Sciatic nerve (tissue), 2 donors: ENCODE results near the gene ARID4B. TPM values are rescaled to one million over a fixed set of nuclear protein-coding genes. Genes with fewer than 3 reads are reported as not detected.
"Not testable (repeated sequence)": the region's sequence is repeated elsewhere in the genome, so short reads cannot be mapped to it uniquely, and the experiment has no call there.

Source experiments
- ATAC-seq: fragments of 200-7000 bp; cut with Tn5 transposase; one replicate; pipeline ENCODE4 v1.9.1; 2020; ENCODE audit warnings: mild to moderate bottlenecking, moderate library complexity
- DNase-seq: peaks from one replicate; pipeline ENCODE4 v3.0.0-alpha.2; 2020; ENCODE audit warnings: low spot score
- intact Hi-C: fragments of 100-400 bp; cut with DNase I; formaldehyde crosslinking; loops from one replicate; pipeline ENCODE4 v1.14.2; 2022
- total RNA-seq: library from RNA; stranded (reverse); fragmentation: NEBNext Ultra II Directional; extraction: Animal tissue kit (Norgen Biotek cat#: 25700); gene quantifications from one replicate; pipeline ENCODE4 v1.2.1, GENCODE V29; 2021
- donor health status: DM: no; HTN: no; CAD: no.
- donor health status: DM: no; HTN: no; CAD: no.

Gene ARID4B
- total RNA-seq, 1 donor from 2014 or later: 61.3 TPM

DNA sequence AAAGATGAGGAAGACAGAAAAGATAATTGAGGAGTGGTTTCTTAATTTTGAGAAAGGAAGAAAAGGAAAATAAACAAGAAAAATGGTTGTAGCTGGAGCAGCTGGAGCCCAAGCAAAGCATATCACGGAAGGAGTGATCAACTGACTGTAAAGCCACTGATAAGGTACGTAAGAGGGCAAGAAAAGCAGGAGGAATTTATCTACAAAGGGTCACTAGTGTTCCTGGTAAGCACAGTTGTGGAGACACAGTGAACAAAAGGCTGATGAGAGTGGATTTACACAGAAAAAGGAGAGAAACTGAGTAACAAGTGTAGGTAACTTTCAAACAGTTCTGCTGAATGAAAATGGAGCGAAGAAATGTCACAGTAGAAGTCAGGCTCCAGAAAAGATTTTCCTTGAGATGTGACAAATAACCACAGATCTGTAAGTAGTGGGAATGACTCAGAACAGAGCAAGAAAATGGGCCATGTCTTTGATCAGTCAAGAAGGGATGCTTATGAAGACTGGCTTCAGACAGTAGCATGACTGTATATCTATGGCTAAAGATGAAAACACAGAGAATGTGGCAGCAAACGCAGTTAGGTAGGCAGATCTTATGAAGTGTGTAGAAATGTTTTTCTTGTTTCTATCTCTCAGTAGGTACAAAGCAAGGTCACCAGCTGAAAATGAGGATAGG lies 121.3 kb downstream of the ARID4B start:
- DNase-seq (no peak), ATAC-seq (no peak)
- intact Hi-C loops: no loop called here

DNA sequence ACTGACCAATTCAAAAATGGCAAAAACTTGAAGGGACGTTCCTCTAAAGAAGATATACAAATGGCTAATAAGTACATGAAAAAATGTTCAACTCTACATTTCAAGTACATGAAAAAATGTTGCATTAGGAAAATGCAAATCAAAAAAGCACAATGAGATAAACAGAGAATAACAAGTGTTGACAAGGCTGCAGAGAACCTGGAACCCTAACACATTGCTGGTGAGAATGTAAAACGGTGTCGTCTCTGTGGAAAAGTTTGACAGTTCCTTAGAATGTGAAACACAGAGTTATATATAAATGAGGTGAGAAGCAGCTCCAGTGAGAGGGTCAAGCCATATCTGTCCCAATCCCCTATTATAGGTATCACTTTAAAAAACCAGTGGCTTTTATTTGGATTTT lies 122.3 kb downstream of the ARID4B start:
- intact Hi-C loops: no loop called here
- ATAC-seq: no peak
- no peak for DNase-seq

DNA sequence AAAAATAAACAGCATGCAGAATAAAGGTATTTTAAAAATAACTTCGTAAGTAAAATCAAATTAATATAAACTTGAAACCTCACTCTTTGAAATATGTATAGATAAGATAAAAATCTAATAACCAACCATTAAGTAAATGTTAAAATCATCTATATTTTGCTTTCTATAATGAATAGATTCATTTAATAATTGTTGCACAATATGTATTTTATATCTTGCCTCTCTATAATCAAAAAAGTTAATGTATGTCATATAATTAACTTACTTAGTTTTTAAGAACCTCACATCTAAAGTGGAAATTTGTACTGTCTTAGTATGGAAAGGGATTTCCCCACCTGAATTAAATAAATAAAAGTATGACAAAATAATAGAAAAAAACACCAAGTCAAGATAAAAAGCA lies 124.6 kb downstream of the ARID4B start:
- intact Hi-C loops: no loop called here
- DNase-seq (no peak), ATAC-seq (no peak)

DNA sequence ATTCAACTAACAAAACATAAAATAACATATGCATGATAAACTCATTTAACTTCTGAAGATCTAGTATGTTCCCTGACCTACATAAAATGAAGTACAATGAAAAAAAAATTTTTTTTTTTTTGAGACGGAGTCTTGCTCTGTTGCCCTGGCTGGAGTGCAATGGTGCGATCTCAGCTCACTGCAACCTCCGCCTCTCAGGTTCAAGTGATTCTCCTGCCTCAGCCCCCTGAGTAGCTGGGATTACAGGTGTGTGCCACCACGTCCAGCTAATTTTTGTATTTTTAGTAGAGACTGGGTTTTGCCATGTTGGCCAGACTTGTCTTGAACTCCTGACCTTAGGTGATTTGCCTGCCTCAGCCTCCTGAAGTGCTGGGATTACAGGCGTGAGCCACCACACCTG lies 125.5 kb downstream of the ARID4B start:
- intact Hi-C loops, ATAC-seq, DNase-seq: not testable (repeated sequence)

DNA sequence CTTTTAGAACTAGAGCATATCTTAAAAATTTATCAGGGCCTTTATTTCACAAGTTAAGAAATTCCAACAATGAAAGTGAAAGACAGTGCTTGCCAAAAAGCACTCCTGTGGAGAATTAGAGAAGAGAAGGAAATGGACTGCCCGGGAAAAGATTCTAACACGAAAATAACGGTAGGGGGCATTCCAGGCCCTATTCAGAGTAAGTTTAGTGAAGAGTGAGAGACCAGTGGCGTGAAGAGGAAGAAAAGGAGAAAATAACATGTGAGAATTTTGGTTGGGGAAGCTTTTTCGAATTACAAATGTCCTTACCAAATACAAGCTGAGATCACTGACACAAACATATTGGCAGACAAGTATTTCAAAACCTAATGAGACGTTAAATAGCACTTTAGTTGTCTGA lies 128.5 kb downstream of the ARID4B start:
- peak; percentile 75 for ATAC-seq
- intact Hi-C loops: no loop called here
- no peak for DNase-seq

DNA sequence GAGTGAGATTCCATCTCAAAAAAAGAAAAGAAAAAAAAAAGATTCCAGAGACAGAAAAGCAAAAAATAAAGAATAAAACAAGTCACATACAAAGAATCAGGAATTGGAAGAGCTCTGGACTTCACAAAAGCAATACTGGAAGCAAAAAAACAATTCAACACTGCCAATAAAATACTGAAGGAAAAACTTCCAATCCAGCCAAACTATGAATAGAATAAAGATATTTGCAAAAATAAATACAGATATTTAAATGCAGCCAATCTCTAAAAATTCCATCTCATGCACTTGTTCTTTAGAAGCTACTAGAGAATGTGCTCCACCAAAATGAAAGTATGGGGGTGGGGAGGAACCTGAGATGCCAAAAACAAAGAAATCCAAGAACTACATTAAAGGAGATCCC lies 137.5 kb downstream of the ARID4B start:
- intact Hi-C loops: no loop called here
- no peak for DNase-seq
- no peak for ATAC-seq

DNA sequence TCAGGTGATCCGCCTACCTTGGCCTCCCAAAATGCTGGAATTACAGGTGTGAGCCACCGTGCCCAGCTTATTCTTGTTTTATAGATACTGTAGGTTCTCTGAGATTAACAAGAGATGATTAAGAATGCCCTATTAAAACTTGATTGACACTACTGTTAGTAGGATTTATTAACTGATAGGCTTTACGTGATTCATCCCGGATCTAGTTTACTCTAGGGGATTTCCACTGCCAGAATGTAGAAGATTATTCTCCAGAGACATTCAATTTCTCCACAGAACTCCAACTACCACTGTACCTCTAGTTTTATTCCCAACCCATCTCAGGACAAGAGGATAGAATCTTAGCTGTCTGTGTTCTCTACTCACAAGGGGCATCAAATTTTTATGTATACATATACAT lies 140.7 kb downstream of the ARID4B start:
- no peak for ATAC-seq
- intact Hi-C loops: no loop called here
- no peak for DNase-seq

DNA sequence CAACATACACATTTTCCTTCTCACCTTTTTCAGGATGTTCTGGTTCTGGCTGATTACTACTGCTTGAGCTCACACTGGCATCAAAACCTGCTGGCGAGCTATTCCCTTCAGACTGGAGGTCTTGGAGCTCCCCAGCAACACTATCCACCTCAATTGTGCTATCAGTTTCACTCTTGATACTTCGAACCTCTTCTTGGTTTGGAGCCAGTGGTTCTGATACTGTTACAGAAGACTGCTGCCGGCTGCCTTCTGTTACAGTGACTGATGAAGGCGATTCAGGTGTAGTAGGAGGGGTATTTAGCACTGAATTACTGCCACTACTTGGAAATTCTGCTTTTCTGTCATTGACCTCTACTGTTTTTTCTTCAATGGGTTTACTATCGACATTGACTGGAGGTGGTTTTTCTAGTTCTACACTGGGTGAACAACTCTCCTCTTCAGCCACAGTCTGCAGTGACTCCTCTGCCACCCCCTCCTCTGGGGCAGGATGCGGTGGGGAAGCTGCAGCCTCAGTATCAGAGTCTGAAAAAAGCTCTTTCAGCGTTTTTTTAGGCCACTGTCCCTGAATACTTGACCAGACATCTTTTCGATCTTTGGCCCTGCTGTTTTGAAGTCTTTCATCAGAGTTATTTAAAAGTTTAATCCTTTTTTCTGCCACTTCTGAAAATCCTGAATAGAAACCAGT lies 146.3 kb downstream of the ARID4B start:
- intact Hi-C loops: no loop called here
- ATAC-seq (no peak), DNase-seq (no peak)

DNA sequence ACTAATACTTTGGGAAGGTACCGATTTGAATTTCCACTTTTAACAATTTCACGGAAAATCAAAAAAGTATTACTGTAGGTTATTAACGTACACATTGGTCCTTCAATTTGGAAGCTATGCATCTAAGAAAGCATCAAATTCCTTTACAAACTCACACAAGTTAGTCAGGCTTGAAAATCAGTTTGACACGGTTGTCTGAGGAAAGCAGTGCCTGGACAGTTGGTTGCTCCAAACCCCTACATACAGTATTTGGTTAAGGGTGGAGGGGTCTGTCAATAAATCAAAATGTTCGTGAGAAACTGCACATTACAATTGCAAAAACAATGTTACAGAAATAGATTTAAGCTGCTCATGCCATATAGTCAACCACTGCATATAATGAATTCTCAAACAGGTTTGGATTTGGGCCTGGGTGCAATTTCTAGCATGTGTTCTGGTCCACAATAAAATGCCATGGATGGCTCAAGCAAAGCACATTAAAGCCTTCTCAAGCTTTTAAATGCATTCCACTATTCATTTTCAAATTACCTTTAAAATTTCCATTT lies 147.0 kb downstream of the ARID4B start:
- ATAC-seq: no peak
- DNase-seq: no peak
- intact Hi-C loops: no loop called here

DNA sequence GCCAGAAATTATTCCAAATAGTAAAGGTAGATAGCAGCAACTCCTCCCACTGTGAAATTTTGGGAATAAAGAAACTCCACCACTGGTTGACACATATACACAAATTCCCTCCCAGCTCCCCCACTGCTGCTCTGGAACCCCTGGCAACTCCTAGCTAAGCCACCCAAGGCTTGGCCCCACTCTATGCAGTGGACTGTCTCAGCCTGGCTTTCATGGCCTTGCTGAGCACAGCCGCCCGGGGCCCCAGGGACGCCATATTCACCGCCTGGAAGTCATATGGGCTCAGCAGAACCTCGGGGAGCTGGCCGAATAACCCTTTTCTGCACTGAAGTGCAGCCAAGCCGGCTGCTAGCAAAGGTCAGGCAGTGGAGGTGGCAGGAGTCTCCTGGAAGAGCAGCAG lies 151.5 kb downstream of the ARID4B start:
- no peak for ATAC-seq
- DNase-seq: no peak
- intact Hi-C loops: no loop called here

DNA sequence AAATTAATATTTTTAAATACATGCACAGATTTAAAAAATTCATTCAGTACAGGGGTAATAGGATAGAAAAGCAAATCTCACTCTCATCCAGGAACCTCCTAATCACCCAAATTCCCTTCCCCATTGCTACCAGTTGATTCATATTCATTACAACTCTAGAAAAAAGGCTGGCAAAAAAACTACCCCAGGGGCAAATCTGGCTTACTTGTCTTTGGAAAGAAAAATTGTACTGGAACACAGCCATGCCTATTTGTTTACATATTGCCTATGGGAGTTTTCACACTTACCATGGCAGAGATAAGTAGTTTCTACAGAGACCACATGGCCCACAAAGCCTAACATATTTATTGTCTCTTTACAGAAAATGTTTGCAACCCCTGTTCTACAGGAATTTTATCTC lies 158.0 kb downstream of the ARID4B start:
- ATAC-seq (no peak), DNase-seq (no peak)
- intact Hi-C loops: no loop called here

DNA sequence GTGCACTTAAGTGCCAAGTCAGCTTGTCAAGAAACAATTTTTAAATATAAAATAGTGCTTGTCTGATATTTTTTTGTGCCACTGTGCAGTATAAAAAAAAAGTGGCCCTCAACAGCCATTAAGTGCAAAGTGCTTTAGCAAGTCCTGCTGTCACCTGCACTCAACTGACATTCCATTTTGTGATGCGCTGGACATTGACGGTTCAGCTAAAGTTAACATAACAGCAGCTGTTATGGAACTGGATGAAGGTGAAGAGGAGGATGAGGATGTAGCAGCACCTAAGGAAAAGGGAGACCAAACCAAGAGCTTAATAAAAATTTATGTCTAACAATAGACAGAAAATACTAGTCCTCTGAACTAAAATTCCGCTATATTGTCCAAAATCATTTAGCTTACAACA lies 159.6 kb downstream of the ARID4B start:
- ATAC-seq (no peak), DNase-seq (no peak)
- intact Hi-C loops: no loop called here

DNA sequence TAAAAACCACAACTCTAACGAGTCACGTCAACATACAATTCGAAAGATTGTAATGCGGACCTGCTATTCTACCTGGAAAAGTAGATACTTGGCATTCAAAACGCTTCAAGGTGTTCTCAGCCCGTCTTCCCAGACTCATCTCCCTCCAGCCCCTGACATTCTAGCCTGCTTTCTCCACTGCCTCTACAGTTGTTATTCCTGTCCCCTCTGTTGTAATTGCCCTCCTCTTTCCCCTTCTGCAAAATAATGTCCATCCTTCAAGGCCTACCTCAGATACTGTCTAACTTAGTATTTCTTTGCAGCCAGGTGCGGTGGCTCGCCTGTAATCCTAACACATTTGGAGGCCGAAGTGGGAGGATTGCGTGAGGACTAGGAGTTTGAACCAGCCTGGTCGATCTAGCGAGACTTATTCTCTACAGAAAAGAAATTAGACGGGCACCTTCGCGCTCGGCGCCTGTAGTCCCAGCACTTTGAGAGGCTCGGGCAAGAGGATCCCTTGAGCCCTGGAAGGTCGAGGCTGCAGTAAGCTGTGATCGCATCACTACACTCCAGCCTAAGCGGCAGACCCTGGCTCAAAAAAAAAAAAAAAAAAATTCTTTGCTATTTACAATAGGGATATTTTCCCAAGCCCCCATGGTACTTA lies 166.2 kb downstream of the ARID4B start:
- DNase-seq (no peak), ATAC-seq (peak; percentile 13)
- intact Hi-C loops: no loop called here

DNA sequence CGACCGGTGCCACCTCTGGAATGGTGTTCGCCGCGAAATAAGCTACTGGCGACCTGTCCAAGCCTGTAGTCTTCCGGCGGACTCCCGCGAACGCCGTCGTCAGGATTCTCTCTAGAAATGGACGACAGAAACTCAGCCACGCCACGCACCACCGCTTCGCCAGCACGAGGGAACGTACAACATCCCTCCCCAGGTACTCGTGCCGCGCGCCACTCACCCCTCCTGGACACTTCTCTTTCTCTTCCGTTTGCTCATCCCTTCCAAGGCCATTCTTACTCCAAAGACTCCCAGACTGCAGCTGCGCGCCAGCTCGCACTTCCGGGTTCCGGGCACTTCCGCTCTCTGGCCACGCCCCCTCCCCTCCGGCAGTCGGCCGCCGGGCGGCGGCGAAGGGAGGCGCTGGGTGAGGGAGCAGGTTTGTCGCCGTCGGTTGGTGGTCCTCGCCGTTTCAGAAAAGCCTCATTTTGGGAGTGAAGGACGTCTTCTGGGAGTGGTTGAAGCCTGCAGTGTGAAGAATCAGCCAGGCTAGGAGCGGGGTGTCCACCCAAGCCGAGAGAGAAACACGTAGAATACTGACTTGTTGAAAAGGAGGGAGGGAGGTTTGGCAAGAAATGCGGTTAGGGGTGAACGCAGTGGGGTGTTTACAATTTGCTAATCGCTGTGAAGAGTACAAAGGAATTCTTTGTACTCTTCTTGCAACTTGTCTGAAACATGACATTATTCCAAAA lies 166.9 kb downstream of the ARID4B start, which contains the start of gene RBM34:
RBM34 (minus strand) TSS at position 294 of the 728 bp plus-strand sequence; CDS start at position 270, 24 bp downstream.
- DNase-seq: peak; percentile 96
- ATAC-seq: peak; percentile 99
- intact Hi-C loops: no loop called here

DNA sequence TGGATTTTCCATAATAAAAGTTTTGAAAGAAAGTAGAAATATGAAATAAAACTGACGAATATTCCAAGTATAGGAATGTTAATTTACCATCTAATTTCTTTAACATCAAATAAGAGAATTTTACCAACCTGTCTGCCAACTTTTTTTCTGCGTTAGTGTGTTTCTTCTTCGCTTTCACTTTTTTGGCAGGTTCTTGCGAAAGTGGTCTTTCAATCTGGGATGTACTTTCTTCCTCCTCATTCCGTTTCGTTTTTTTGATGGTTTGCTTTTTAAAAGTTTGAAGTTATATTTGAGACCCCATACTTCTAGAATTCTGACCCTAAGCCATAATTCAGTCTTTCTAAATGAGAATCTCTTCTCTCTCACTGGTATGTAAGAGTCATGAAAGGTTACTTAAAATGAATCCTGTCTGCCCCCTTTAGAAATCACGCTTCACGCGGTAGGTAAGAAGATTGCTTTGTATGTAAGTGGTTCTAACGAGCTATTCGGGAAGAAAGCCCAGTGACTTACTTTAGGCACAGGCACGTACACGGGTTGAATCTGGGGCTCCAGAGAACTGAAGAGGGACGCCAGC lies 167.5 kb downstream of the ARID4B start:
- ATAC-seq (peak; percentile 57), DNase-seq (no peak)
- intact Hi-C loops: no loop called here

DNA sequence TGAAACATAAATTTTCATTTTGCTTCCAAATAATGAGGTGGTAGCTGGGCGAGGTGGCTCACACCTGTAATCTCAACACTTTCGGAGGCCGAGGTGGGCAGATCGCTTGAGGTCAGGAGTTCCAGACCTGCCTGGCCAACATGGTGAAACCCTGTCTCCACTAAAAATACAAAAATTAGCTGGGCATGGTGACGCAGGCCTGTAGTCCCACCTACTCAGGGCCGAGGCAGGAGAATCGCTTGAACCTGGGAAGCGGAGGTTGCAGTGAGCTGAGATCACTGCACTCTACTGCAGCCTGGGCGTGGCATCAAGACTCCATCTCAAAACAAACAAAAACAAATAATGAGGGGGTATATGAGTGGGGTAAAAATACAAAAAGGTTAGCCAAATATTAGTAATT lies 168.0 kb downstream of the ARID4B start:
- intact Hi-C loops, ATAC-seq: not testable (repeated sequence)

DNA sequence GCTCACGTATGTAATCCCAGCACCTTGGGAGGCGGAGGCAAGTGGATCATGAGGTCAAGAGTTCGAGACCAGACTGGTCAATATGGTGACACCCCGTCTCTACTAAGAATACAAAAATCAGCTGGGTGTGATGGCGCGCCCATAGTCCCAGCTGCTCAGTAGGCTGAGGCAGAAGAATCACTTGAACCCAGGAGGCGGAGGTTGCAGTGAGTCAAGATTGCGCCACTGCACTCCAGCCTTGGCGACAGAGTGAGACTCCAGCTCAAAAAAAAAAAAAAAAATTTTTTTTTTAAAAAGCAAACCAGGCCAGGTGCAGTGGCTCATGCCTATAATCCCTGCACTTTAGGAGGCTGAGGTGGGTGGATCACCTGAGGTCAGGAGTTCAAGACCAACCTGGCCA lies 168.7 kb downstream of the ARID4B start:
- intact Hi-C loops, ATAC-seq, DNase-seq: not testable (repeated sequence)

More for the DNA sequence above, 168.0 kb downstream of the ARID4B start:
- DNase-seq: not testable (repeated sequence)

DNA sequence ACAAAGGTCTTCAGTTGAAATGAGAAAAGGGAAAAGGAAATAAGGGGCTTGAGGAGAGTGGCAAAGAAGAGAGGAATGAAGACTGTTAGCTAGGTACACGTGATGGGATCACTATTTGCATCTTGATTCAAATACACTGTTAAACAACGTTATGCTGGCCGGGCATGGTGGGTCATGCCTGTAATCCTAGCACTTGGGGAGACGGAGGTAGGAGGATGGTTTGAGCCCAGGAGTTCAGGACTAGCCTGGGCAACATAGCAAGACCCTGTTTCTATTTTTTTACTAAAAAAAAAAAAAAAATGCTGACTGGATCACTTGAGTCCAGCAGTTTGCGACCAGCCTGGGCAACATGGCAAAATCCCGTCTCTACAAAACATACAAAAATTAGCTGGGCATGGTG lies 169.3 kb downstream of the ARID4B start:
- intact Hi-C loops: no loop called here
- ATAC-seq: no peak
- DNase-seq: no peak

DNA sequence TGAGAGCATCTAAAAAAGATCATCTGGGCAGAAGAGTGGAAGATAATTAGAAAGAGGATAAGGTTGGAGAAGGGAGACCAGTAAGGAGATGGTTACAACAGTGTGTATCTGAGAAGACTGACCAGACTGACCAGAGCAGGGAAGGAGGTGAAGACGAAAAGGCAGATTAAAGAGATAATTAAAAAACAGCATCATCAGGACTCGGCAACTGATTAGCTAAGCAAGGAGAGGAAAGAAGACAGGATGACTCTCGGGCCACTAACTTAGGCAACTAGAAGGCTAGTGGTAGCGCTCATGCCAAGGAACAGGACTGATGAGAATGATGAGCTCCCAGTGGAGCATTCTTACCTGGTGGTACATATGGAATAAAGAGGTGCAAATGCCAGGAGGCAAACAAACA lies 170.8 kb downstream of the ARID4B start:
- intact Hi-C loops: no loop called here
- DNase-seq (no peak), ATAC-seq (no peak)
